Adrenal gland (tissue), 12 donors: ENCODE results near the gene TUBGCP5. TPM values are rescaled to one million over a fixed set of nuclear protein-coding genes. Genes with fewer than 3 reads are reported as not detected.

Experiments
- DNase-seq, 7 donors: peaks; one replicate each; pipeline ENCODE4 v3.0.0-alpha.2; 2019 to 2020
- H3K27ac ChIP-seq, 5 donors: fragments of 200-600 bp; sonication (generic) in 4 of 5; 1 replicate in 3 of 5; 2 replicates in 2 of 5; pipeline versions ENCODE4 v1.5.1 to v1.8.0; 2016 to 2020; ENCODE audit warnings: mild to moderate bottlenecking in 1 of 5
- H3K27me3 ChIP-seq: fragments of 200-600 bp; 2 replicates; pipeline ENCODE4 v1.8.0; 2021
- H3K36me3 ChIP-seq, 2 donors: fragments of 200-600 bp; replicated peaks in 1 of 2; 1 replicate in 1 of 2; 2 replicates in 1 of 2; pipeline versions ENCODE4 v1.5.1 to v1.8.0; 2018 to 2022
- H3K4me1 ChIP-seq, 2 donors: fragments of 200-600 bp; replicated peaks in 1 of 2; 1 replicate in 1 of 2; 2 replicates in 1 of 2; pipeline versions ENCODE4 v1.5.1 to v1.8.0; 2018 to 2021
- H3K4me3 ChIP-seq, 4 donors: fragments of 200-600 bp; sonication (generic) in 3 of 4; one replicate each; pipeline ENCODE4 v1.5.1; 2016 to 2018
- H3K9me3 ChIP-seq, 3 donors: fragments of 200-600 bp; sonication (generic) in 1 of 3; replicated peaks in 1 of 3; 1 replicate in 2 of 3; 2 replicates in 1 of 3; pipeline versions ENCODE4 v1.5.1 to v1.8.0; 2016 to 2021
- POLR2A ChIP-seq, 2 donors: fragments of 450-650 bp; IDR thresholded peaks; one replicate each; pipeline ENCODE4 v1.6.1; 2017; ENCODE audit warnings: antibody characterized with exemption in 2 of 2, mild to moderate bottlenecking in 2 of 2, moderate library complexity in 1 of 2
- WGBS, 4 donors: extraction: QIAGEN DNeasy Blood & Tissue Kit in 2 of 4; methylation state at CpG; one replicate each; pipeline versions ENCODE4 v1.1.5 to v1.1.7; 2013 to 2017; 5-methylcytosine and 5-hydroxymethylcytosine counted together
- intact Hi-C, 2 donors: fragments of 100-400 bp; cut with DNase I; formaldehyde crosslinking; loops; one replicate each; pipeline versions ENCODE4 v1.14.1 to v1.15.0; 2022 to 2023
- polyA plus RNA-seq, 3 donors: library from polyadenylated mRNA; stranded (reverse); fragments of 200-250 nt in 2 of 3; fragments of 350-450 nt in 1 of 3; fragmentation: Illumina TruSeq in 1 of 3; extraction: RNeasy Lipid Tissue Mini Kit (QIAGEN cat#74804) in 1 of 3; gene quantifications; one replicate each; pipeline ENCODE4 v1.2.3, GENCODE V29; 2013 to 2014
- total RNA-seq, 9 donors: library from RNA; depleted of rRNA in 4 of 9; stranded (reverse); fragments of >200 nt in 4 of 9; fragments of 120-200 nt in 1 of 9; fragmentation: NEBNext Ultra II Directional in 1 of 9; extraction: Animal tissue kit (Norgen Biotek cat#: 25700) in 1 of 9; gene quantifications; one replicate each; pipeline versions ENCODE4 v1.1.0 to v1.2.4, GENCODE V29; 2013 to 2023
- TF ChIP-seq, protein P1 (sequence below), 6 experiments: fragments of 450-650 bp in 4 of 6; fragments of 200-600 bp in 2 of 6; sonication (generic) in 1 of 6; IDR thresholded peaks; 1 replicate in 5 of 6; 2 replicates in 1 of 6; pipeline versions ENCODE4 v1.5.1 to v1.8.0; 2016 to 2021; ENCODE audit warnings: antibody characterized with exemption in 6 of 6, mild to moderate bottlenecking in 2 of 6, moderate library complexity in 1 of 6
- donor health status: healthy with polysubstance abuse.
- donor health status: Bipolar disorder and iron deficiency.
- donor health status: DM: yes; HTN: yes; CAD: no.
- donor health status: DM: no; HTN: no; CAD: no.
- donor health status: DM: no; HTN: no; CAD: no.
- donor health status: DM: yes; HTN: yes; CAD: no.

TUBGCP5 gene
- total and polyA plus RNA-seq, 12 donors: 7.9 to 32.4 (median 20.6) TPM

DNA sequence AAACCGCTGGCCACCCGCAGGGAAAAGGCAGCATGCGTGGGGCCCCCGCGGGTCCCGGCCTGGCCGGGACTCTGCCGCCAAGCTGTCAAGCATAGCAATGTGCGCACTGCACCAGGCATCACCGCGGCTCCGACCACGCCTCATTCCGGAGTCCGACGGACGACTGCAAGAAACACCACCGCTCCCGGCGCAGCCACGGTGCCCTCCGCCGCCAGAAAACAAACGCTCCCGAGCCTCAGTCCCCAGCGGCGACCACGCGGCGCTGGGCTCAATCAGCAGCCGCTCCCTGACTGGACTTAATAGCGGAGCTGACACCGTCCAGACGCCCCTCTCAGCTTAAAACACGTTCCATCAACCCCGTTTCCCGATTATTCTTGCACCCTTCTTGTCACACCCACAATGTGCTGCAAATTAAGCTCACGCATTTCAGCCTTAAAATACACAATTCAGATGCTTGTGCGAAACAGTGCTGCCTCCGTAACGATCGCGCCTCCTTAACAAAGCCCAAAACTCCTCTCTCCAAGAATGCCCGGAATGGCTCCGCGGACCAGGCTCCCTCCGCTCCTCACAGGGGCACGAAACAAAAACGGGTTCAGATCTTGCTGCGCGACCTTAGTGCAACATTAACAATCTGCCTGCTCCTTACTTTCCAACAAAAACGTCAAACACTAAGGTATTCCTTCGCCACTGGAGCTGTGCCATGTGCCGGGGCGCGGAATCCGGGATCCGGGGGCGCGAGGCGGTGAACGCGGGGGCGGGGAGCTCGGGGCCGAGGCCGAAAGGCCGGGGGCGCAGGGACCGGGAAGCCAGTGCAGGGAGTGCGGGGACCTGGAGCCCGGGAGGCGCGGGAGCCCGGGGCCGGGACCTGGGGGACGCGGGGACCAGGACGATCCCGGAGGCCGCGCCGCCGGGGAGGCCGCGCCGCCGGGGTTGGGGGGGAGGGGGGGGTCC lies 59.9 kb downstream of the TUBGCP5 start:
- Histone ChIP-seq H3K36me3 (no peaks in the 10 kb centered on the region), H3K4me3 (peak overlapping the region; percentile 13 to 99 (median 72)), H3K4me1 (peaks cover 6 to 17% of the 10 kb centered on the region in 2 donors), H3K9me3 (no peaks in the 10 kb centered on the region), H3K27me3 (no peaks in the 10 kb centered on the region), H3K27ac (peak overlapping the region in 3 of 5 donors; percentile 71 to 95 (median 77))
- WGBS, 4 donors: 0 to 1% (median 0%) methylated on average over 21 to 88 of the region's 88 CpGs
- DNase-seq: peak; percentile 48 to 74 (median 69)
- intact Hi-C loops: no loop called here
- TF ChIP-seq POLR2A (IDR thresholded peaks at IDR 0.05): peak in 1 of 2 donors; percentile 37
- TF ChIP-seq, protein P1, sequence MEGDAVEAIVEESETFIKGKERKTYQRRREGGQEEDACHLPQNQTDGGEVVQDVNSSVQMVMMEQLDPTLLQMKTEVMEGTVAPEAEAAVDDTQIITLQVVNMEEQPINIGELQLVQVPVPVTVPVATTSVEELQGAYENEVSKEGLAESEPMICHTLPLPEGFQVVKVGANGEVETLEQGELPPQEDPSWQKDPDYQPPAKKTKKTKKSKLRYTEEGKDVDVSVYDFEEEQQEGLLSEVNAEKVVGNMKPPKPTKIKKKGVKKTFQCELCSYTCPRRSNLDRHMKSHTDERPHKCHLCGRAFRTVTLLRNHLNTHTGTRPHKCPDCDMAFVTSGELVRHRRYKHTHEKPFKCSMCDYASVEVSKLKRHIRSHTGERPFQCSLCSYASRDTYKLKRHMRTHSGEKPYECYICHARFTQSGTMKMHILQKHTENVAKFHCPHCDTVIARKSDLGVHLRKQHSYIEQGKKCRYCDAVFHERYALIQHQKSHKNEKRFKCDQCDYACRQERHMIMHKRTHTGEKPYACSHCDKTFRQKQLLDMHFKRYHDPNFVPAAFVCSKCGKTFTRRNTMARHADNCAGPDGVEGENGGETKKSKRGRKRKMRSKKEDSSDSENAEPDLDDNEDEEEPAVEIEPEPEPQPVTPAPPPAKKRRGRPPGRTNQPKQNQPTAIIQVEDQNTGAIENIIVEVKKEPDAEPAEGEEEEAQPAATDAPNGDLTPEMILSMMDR (IDR thresholded peaks at IDR 0.05): no peak

GRCh38 chr15:22978691-22979237 lies 60.6 kb downstream of the TUBGCP5 start:
- Histone ChIP-seq H3K36me3 (no peaks in the 10 kb centered on the region), H3K4me1 (peaks cover 6 to 17% of the 10 kb centered on the region in 2 donors), H3K27me3 (no peaks in the 10 kb centered on the region), H3K4me3 (peak overlapping the region in 2 of 4 donors; percentile 97 to 99), H3K27ac (peak overlapping the region in 2 of 5 donors; percentile 71 to 95), H3K9me3 (no peaks in the 10 kb centered on the region)
- DNase-seq: no peak
- no peak for TF ChIP-seq POLR2A (IDR thresholded peaks at IDR 0.05)
- TF ChIP-seq, protein P1 (IDR thresholded peaks at IDR 0.05): no peak
- 18 to 27% (median 21%) methylated on average over 12 to 22 of the region's 22 CpGs for WGBS, 4 donors
- intact Hi-C loops: no loop called here

DNA sequence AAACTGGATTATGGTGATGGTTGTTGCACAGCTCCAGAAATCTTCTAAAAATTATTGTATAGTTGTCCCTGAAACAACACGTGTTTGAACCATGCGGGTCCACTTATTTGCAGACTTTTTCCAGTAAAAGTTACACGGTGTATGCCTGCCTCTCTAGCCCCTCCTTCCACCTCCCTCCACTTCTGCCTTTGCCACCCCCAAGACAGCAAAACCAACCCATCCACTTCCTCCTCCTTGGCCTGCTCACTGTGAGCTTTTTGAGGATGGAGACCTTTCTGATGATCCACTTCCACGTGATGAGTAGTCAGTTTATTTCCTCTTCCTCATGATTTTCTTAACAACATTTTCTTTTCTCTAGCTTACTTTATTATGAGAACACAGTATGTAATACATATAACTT lies 64.6 kb downstream of the TUBGCP5 start:
- Histone ChIP-seq H3K4me3 (no peak overlapping the region), H3K27ac (peak overlapping the region in 2 of 5 donors; percentile 38 to 56), H3K36me3 (no peaks in the 10 kb centered on the region), H3K27me3 (no peaks in the 10 kb centered on the region), H3K4me1 (peaks cover 6 to 20% of the 10 kb centered on the region in 2 donors), H3K9me3 (no peaks in the 10 kb centered on the region)
- peak in 3 of 7 donors; percentile 24 to 59 (median 30) for DNase-seq
- TF ChIP-seq, protein P1 (IDR thresholded peaks at IDR 0.05): no peak
- intact Hi-C loops: no loop called here
- 68 to 84% (median 75%) methylated on average over 4 of the region's 4 CpGs for WGBS, 4 donors

DNA sequence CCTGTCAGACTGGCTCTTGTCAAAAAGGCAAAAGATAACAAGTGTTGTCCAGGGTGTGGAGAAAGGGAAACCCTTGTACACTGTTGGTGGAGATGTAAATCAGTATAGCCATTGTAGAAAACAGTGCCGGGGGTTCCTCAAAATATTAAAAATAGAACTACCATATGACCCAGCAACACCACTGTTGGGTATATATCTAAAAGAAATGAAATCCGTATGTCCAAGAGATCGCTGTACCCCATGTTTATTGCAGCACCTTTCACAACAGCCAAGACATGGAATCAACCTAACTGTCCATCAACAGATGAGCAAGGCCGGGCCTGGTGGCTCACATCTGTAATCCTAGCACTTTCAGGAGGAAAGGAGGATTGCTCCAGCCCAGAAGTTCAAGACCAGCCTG lies 65.4 kb downstream of the TUBGCP5 start:
- intact Hi-C loops: no loop called here
- WGBS, 4 donors: 80 to 87% (median 84%) methylated on average over 4 of the region's 4 CpGs
- Histone ChIP-seq H3K4me3 (no peak overlapping the region), H3K4me1 (peaks cover 5 to 18% of the 10 kb centered on the region in 2 donors), H3K27ac (no peak overlapping the region), H3K27me3 (no peaks in the 10 kb centered on the region), H3K9me3 (no peaks in the 10 kb centered on the region), H3K36me3 (no peaks in the 10 kb centered on the region)
- TF ChIP-seq, protein P1 (IDR thresholded peaks at IDR 0.05): no peak
- TF ChIP-seq POLR2A (IDR thresholded peaks at IDR 0.05): no peak
- no peak for DNase-seq
